Kidney (tissue), 14 donors: ENCODE results near the gene ACVRL1. TPM values are rescaled to one million over a fixed set of nuclear protein-coding genes. Genes with fewer than 3 reads are reported as not detected.

Experiments
- DNase-seq, 5 donors: peaks; one replicate each; pipeline ENCODE4 v3.0.0-alpha.2; 2013 to 2020
- FAIRE-seq: peaks from 2 replicates; lab custom pipeline; 2012; peaks lifted over from hg19 to GRCh38; lab: Jason Lieb, UNC
- H3K27ac ChIP-seq, 2 donors: one replicate each; pipeline ENCODE4 v1.7.0; 2013; ENCODE audit warnings: low read depth in 2 of 2, low read length in 2 of 2, inconsistent platforms in 1 of 2
- H3K27me3 ChIP-seq: one replicate; pipeline ENCODE4 v1.7.1; 2013; ENCODE audit warnings: low read length, inconsistent platforms; ENCODE audit not compliant: control insufficient read depth, insufficient read depth
- H3K36me3 ChIP-seq, 3 donors: one replicate each; pipeline versions ENCODE4 v1.7.0 to v1.7.1; 2013; ENCODE audit warnings: low read length in 3 of 3, control low read depth in 1 of 3, inconsistent platforms in 1 of 3; ENCODE audit not compliant: insufficient read depth in 3 of 3, control insufficient read depth in 2 of 3
- H3K4me1 ChIP-seq, 3 donors: one replicate each; pipeline versions ENCODE4 v1.7.0 to v1.7.1; 2013; ENCODE audit warnings: low read length in 3 of 3, inconsistent platforms in 1 of 3, low read depth in 1 of 3; ENCODE audit not compliant: control insufficient read depth in 2 of 3, insufficient read depth in 2 of 3
- H3K4me3 ChIP-seq, 3 donors: one replicate each; pipeline versions ENCODE4 v1.7.0 to v1.8.1; 2013; ENCODE audit warnings: low read length in 3 of 3, control low read depth in 1 of 3, inconsistent platforms in 1 of 3
- H3K9ac ChIP-seq, 3 donors: one replicate each; pipeline versions ENCODE4 v1.7.0 to v1.7.1; 2013; ENCODE audit warnings: low read length in 3 of 3, control low read depth in 1 of 3, inconsistent platforms in 1 of 3
- H3K9me3 ChIP-seq, 3 donors: one replicate each; pipeline versions ENCODE4 v1.7.0 to v1.7.1; 2013; ENCODE audit warnings: low read length in 3 of 3, control low read depth in 1 of 3, inconsistent platforms in 1 of 3; ENCODE audit not compliant: control insufficient read depth in 2 of 3, insufficient read depth in 1 of 3
- intact Hi-C: fragments of 100-400 bp; cut with DNase I; formaldehyde crosslinking; loops from one replicate; pipeline ENCODE4 v1.11.1; 2022
- polyA plus RNA-seq: library from polyadenylated mRNA; stranded (reverse); fragments of 350-450 nt; fragmentation: Illumina TruSeq; extraction: RNeasy Lipid Tissue Mini Kit (QIAGEN cat#74804); gene quantifications from one replicate; pipeline ENCODE4 v1.2.3, GENCODE V29; 2014; ENCODE audit warnings: low read depth, low replicate concordance; ENCODE audit not compliant: insufficient read depth
- total RNA-seq: library from RNA; stranded (reverse); fragmentation: NEBNext Ultra II Directional; extraction: Animal tissue kit (Norgen Biotek cat#: 25700); gene quantifications from one replicate; pipeline ENCODE4 v1.2.1, GENCODE V29; 2021
- TF ChIP-seq, protein P1 (sequence below): IDR thresholded peaks from 3 replicates; pipeline ENCODE4 v1.5.1; 2012; ENCODE audit warnings: mild to moderate bottlenecking, moderate library complexity, borderline replicate concordance; ENCODE audit not compliant: insufficient read depth; ENCODE audit errors: extremely low read depth
- donor health status: control.
- donor health status: control.
- donor health status: control.
- donor health status: control.
- donor health status: control.
- donor health status: DM: yes; HTN: yes; CAD: no.
- donor health status: Normal renal cell carcinoma (clear cell type).

ACVRL1 gene
- total and polyA plus RNA-seq, 2 donors from 2014 or later = 29.1 to 88.4 TPM

DNA sequence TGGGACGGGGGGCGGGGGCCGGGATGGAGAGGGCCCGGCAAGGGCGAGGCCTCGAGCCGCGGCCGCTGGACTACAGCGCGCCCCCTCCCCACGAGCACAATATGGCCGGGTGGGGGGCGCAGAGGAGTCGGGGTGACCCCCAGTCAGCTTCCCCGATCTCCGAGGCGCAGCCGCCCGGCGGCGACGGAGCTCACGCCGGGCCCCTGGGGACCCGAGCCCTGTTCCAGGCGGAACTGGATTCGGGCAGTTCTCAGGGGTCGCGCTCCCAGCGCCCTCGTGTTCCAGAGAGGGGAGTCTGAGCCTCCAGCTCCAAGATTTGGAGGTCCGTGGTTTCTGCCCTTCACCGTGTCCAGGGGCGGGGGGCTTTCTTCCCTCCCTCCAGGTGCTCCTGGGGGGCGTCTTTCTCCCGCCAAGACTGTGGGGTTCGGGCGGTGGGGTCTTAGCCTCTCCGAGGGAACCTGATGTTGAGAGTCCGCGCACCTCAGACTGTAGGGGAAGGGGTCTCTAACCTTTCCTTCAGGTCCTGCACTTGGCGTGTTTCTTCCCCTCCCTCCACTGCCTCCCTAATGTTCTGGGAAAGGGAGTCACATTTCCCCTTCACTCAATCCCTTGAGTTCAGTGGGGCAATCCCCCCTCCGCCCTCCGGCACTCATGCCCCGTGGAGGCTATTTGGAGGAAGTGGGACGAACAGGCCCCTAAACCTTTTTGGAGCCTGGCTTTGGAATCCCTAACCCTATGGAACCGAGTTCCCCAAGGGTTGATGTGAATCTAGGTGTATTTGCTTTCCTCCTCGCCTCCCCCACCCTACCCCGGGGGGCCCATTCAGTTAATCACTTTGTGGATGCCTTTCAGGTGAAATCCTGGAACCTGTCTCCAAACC, 44.8 kb downstream of the ACVRL1 start:
- H3K27me3 ChIP-seq = no peaks in the 10 kb centered on the region
- H3K36me3 ChIP-seq = no peaks in the 10 kb centered on the region
- peak overlapping the region; percentile 42 to 97 (median 65) for H3K9ac ChIP-seq
- FAIRE-seq (no peak), DNase-seq (peak; percentile 45 to 86 (median 80))
- TF ChIP-seq, protein P1, sequence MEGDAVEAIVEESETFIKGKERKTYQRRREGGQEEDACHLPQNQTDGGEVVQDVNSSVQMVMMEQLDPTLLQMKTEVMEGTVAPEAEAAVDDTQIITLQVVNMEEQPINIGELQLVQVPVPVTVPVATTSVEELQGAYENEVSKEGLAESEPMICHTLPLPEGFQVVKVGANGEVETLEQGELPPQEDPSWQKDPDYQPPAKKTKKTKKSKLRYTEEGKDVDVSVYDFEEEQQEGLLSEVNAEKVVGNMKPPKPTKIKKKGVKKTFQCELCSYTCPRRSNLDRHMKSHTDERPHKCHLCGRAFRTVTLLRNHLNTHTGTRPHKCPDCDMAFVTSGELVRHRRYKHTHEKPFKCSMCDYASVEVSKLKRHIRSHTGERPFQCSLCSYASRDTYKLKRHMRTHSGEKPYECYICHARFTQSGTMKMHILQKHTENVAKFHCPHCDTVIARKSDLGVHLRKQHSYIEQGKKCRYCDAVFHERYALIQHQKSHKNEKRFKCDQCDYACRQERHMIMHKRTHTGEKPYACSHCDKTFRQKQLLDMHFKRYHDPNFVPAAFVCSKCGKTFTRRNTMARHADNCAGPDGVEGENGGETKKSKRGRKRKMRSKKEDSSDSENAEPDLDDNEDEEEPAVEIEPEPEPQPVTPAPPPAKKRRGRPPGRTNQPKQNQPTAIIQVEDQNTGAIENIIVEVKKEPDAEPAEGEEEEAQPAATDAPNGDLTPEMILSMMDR = no peak
- H3K27ac ChIP-seq = peak overlapping the region; percentile 89 to 94
- peaks cover 0 to 26% (median 11%) of the 10 kb centered on the region in 3 donors for H3K4me1 ChIP-seq
- peak overlapping the region; percentile 81 to 94 (median 91) for H3K4me3 ChIP-seq
- no peaks in the 10 kb centered on the region for H3K9me3 ChIP-seq
- intact Hi-C loops = no loop called here

DNA sequence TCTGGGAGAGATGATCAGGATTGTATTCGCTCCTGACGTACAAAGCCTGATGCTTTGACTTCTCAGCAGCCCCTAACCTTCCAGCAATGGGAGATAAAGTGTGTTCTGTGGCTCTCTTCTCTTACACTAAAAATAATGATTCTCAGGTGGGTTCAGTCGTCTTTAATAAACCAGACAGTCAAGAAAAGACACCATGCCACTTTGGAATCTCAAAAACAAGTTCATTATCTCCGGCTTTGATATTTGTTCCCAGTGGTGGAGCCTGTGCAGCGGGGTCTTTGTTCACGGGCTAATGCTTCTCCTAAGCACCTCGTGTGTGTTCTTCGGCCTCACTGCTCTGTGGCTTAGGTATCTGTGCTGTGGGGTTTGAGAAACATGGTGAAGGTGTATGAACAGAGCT, 45.8 kb downstream of the ACVRL1 start:
- peak overlapping the region; percentile 89 to 94 for H3K27ac ChIP-seq
- DNase-seq (peak in 2 of 5 donors; percentile 47 to 56), FAIRE-seq (no peak)
- H3K9me3 ChIP-seq = no peaks in the 10 kb centered on the region
- no peaks in the 10 kb centered on the region for H3K36me3 ChIP-seq
- H3K4me3 ChIP-seq = peak overlapping the region; percentile 52 to 94 (median 91)
- TF ChIP-seq, protein P1 = no peak
- H3K27me3 ChIP-seq = no peaks in the 10 kb centered on the region
- H3K9ac ChIP-seq = peak overlapping the region; percentile 14 to 97 (median 63)
- intact Hi-C loops = no loop called here
- peaks cover 0 to 26% (median 15%) of the 10 kb centered on the region in 3 donors for H3K4me1 ChIP-seq

DNA sequence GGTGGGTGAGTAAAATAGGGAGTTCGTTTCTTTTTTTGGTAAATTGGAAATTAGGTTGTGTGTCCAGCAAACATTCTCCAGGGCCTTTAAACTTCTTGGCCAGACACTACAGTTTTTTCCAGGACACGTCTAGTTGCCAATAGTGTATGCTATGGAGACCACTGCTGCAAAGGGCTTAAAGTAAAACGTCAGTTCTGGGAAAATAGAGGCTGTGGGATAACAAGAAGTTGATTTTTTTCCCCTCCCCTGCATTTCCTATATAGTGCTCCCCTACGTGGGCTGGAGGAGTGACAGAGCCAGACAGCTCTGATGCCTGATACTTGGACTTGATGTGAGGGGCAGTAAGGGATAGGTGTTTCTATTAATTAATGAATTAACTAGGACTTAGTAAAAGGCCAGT, 46.6 kb downstream of the ACVRL1 start:
- Histone ChIP-seq H3K9ac (peak overlapping the region in 2 of 3 donors; percentile 18 to 97), H3K9me3 (no peaks in the 10 kb centered on the region), H3K27me3 (no peaks in the 10 kb centered on the region), H3K36me3 (no peaks in the 10 kb centered on the region), H3K4me3 (peak overlapping the region in 2 of 3 donors; percentile 91 to 94), H3K4me1 (peaks cover 0 to 30% (median 18%) of the 10 kb centered on the region in 3 donors), H3K27ac (peak overlapping the region; percentile 89 to 94)
- intact Hi-C loops = no loop called here
- TF ChIP-seq, protein P1 = no peak
- peak in 1 of 5 donors; percentile 33 for DNase-seq
- FAIRE-seq = no peak
